Measurements from ENCODE around the gene CRYBA2. TPM values are rescaled to one million over a fixed set of nuclear protein-coding genes. Genes with fewer than 3 reads are reported as not detected.
A peak's percentile ranks its signal among the peaks of the same experiment; 100 is the strongest.

Gene CRYBA2
- total RNA-seq, 1 experiment from 2014 or later, result 13.5 TPM

- intact Hi-C loops (cut with micrococcal nuclease), result no loop called here
- Histone ChIP-seq H3K79me2 (ENCODE audit: low read length) (no peaks in the 10 kb centered on the region), H3K4me1 (ENCODE audit: insufficient read depth, low read length) (no peaks in the 10 kb centered on the region), H3K4me2 (ENCODE audit: low read length) (no peak overlapping the region), H3K27ac (ENCODE audit: low read length) (no peak overlapping the region), H3K9me2 (replicated peaks; ENCODE audit: low read length) (no peaks in the 10 kb centered on the region), H4K20me1 (ENCODE audit: low read length) (no peaks in the 10 kb centered on the region), H3K27me3 (ENCODE audit: low read length) (peaks cover 55% of the 10 kb centered on the region), H3K36me3 (ENCODE audit: low read depth, low read length) (no peaks in the 10 kb centered on the region), H2AFZ (ENCODE audit: low read length) (no peak overlapping the region), H3K4me3 (ENCODE audit: low read length) (no peak overlapping the region), H3K9ac (ENCODE audit: low read length) (no peak overlapping the region), H3K9me3 (ENCODE audit: low read length) (no peaks in the 10 kb centered on the region), H3F3A (ENCODE audit: low read length, unreplicated experiment) (no peaks in the 10 kb centered on the region)
- BruUV-seq (replicated peaks), result no TSS peak
- CTCF ChIA-PET, result no interaction called here
- ATAC-seq, result no peak
- no peak for DNase-seq
- POLR2A ChIA-PET (ENCODE audit: unreplicated experiment), result no interaction called here
- no peak for TF ChIP-seq EZH2 (IDR thresholded peaks at IDR 0.05; ENCODE audit: low read length, unreplicated experiment)
Observed at GRCh38 chr2:218985325-218986091, 7.7 kb downstream of the CRYBA2 start.

- no peak within 1 kb of the TSS for H3K27ac ChIP-seq (ENCODE audit: low read length)
- no TSS peak for BruUV-seq (replicated peaks)
Observed at GRCh38 chr2:218985021-218985324, 8.2 kb downstream of the CRYBA2 start, which contains the start of gene FEV. TSS of gene FEV (minus strand) at chr2:218985184. CDS start at chr2:218985075, 109 bp downstream.

GRCh38 chr2:218984239-218985020 lies 8.8 kb downstream of the CRYBA2 start:
- ATAC-seq, result peak; percentile 10; the same call in 1 of the 2 replicates
- intact Hi-C loops (cut with micrococcal nuclease), result loop anchor here (5.0 kb wide), 1 partner anchor 107 kb away; no protein-coding TSS in a partner anchor

More at GRCh38 chr2:218985021-218985324, 8.2 kb downstream of the CRYBA2 start, which contains the start of gene FEV:
- H4K20me1 ChIP-seq (ENCODE audit: low read length), result no peaks in the 10 kb centered on the region
- peaks cover 55% of the 10 kb centered on the region for H3K27me3 ChIP-seq (ENCODE audit: low read length)
- TF ChIP-seq EZH2phosphoT487 (IDR thresholded peaks at IDR 0.05; ENCODE audit: borderline replicate concordance, low read length), result no peak
- TF ChIP-seq EZH2 (IDR thresholded peaks at IDR 0.05; ENCODE audit: low read length, unreplicated experiment), result no peak
- TF ChIP-seq CTCF (conservative IDR thresholded peaks at IDR 0.05; ENCODE audit: low read depth, low read length), result no peak
- no peaks in the 10 kb centered on the region for H3K9me2 ChIP-seq (replicated peaks; ENCODE audit: low read length)
- ChIA-PET POLR2A (ENCODE audit: unreplicated experiment) (no interaction called here), CTCF (no interaction called here)
- no peaks in the 10 kb centered on the region for H3K79me2 ChIP-seq (ENCODE audit: low read length)
- H3K4me2 ChIP-seq (ENCODE audit: low read length), result peak within 1 kb of the TSS; percentile 67
- no peaks in the 10 kb centered on the region for H3K4me1 ChIP-seq (ENCODE audit: insufficient read depth, low read length)
- H3F3A ChIP-seq (ENCODE audit: low read length, unreplicated experiment), result no peaks in the 10 kb centered on the region
- intact Hi-C loops (cut with micrococcal nuclease), result no loop called here
- no peaks in the 10 kb centered on the region for H3K9me3 ChIP-seq (ENCODE audit: low read length)
- H3K4me3 ChIP-seq (ENCODE audit: low read length), result peak within 1 kb of the TSS; percentile 54
- H3K36me3 ChIP-seq (ENCODE audit: low read depth, low read length), result no peaks in the 10 kb centered on the region
- no peak for DNase-seq
- no peak for ATAC-seq
- peak within 1 kb of the TSS; percentile 53; the same call in 1 of the 2 replicates for H2AFZ ChIP-seq (ENCODE audit: low read length)
- no peak within 1 kb of the TSS for H3K9ac ChIP-seq (ENCODE audit: low read length)

More at GRCh38 chr2:218984239-218985020, 8.8 kb downstream of the CRYBA2 start:
- no peaks in the 10 kb centered on the region for H3F3A ChIP-seq (ENCODE audit: low read length, unreplicated experiment)
- H3K4me1 ChIP-seq (ENCODE audit: insufficient read depth, low read length), result no peaks in the 10 kb centered on the region
- no peaks in the 10 kb centered on the region for H3K9me2 ChIP-seq (replicated peaks; ENCODE audit: low read length)
- no peaks in the 10 kb centered on the region for H3K79me2 ChIP-seq (ENCODE audit: low read length)
- H3K9me3 ChIP-seq (ENCODE audit: low read length), result no peaks in the 10 kb centered on the region
- no peak overlapping the region for H3K9ac ChIP-seq (ENCODE audit: low read length)
- DNase-seq, result peak; percentile 16
- no peaks in the 10 kb centered on the region for H3K36me3 ChIP-seq (ENCODE audit: low read depth, low read length)
- no peaks in the 10 kb centered on the region for H4K20me1 ChIP-seq (ENCODE audit: low read length)
- peak overlapping the region; percentile 54 for H3K4me3 ChIP-seq (ENCODE audit: low read length)
- TF ChIP-seq CTCF (conservative IDR thresholded peaks at IDR 0.05; ENCODE audit: low read depth, low read length), result no peak
- TF ChIP-seq EZH2phosphoT487 (IDR thresholded peaks at IDR 0.05; ENCODE audit: borderline replicate concordance, low read length), result peak; percentile 54; the same call in 1 of the 2 replicates
- peak; percentile 64 for TF ChIP-seq EZH2 (IDR thresholded peaks at IDR 0.05; ENCODE audit: low read length, unreplicated experiment)
- no TSS peak for BruUV-seq (replicated peaks)
- H3K4me2 ChIP-seq (ENCODE audit: low read length), result peak overlapping the region; percentile 67
- H2AFZ ChIP-seq (ENCODE audit: low read length), result peak overlapping the region; percentile 53; the same call in 1 of the 2 replicates
- CTCF ChIA-PET, result no interaction called here
- peaks cover 55% of the 10 kb centered on the region for H3K27me3 ChIP-seq (ENCODE audit: low read length)
- POLR2A ChIA-PET (ENCODE audit: unreplicated experiment), result interaction anchor here (0.8 kb wide), 1 partner anchor 58 kb away, joined by 4 read pairs; no protein-coding TSS in a partner anchor
- H3K27ac ChIP-seq (ENCODE audit: low read length), result no peak overlapping the region

All from PC-3 (cell line).